22Rv1 (cell line): ENCODE results near the gene SF3B5.

Experiments
- H3K27ac ChIP-seq: fragments of 450-650 bp; 2 replicates; pipeline ENCODE4 v1.5.1; 2017
- CTCF ChIP-seq: fragments of 450-650 bp; IDR thresholded peaks from 2 replicates; pipeline ENCODE4 v1.5.1; 2017; ENCODE audit warnings: mild to moderate bottlenecking
- ZFX ChIP-seq: fragments of 450-650 bp; IDR thresholded peaks from 2 replicates; pipeline ENCODE4 v1.6.1; 2017; ENCODE audit warnings: antibody characterized with exemption, borderline replicate concordance

SF3B5 gene

GRCh38 chr6:144075187-144075586 is 20.2 kb downstream of the SF3B5 start:
- no peak overlapping the region for H3K27ac ChIP-seq
- TF ChIP-seq ZFX: no peak
- no peak for TF ChIP-seq CTCF

GRCh38 chr6:144073024-144073423 is 22.3 kb downstream of the SF3B5 start:
- no peak overlapping the region for H3K27ac ChIP-seq
- no peak for TF ChIP-seq CTCF
- TF ChIP-seq ZFX: no peak

DNA sequence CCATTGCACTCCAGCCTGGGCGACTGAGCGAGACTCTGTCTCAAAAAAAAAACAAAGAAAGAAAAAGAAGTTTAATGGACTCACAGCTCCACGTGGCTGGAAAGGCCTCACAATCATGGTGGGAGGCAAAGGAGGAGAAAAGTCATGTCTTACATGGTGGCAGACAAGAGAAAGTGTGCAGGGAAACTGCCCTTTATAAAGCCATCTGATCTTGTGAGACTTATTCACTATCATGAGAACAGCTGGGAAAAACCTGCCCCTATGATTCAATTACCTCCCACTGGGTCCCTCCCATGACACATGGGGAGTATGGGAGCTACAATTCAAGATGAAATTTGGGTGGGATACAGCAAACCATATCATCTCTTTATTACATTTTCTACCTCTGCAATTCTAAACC is 25.9 kb downstream of the SF3B5 start:
- H3K27ac ChIP-seq: no peak overlapping the region
- TF ChIP-seq CTCF (no peak), ZFX (no peak)

DNA sequence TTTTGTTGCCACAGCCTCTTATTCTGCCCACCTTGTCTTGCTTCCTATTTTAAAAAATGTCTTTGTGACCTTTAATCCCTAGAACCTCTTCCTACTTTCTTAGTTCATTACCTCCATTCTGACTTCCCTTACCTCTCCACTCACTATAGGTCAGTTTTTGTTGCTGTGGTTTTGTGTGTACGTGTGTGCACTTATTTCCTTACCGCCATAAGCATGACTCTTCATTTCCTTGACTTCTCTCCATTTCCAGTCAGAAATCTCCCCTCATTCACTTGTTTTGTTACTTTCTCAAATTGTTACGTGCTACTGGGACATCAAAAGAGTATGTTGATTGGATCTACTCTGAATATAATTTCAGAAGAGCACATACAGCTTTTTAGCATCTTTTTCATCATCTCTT is 26.6 kb downstream of the SF3B5 start:
- H3K27ac ChIP-seq: no peak overlapping the region
- TF ChIP-seq CTCF: no peak
- TF ChIP-seq ZFX: no peak

DNA sequence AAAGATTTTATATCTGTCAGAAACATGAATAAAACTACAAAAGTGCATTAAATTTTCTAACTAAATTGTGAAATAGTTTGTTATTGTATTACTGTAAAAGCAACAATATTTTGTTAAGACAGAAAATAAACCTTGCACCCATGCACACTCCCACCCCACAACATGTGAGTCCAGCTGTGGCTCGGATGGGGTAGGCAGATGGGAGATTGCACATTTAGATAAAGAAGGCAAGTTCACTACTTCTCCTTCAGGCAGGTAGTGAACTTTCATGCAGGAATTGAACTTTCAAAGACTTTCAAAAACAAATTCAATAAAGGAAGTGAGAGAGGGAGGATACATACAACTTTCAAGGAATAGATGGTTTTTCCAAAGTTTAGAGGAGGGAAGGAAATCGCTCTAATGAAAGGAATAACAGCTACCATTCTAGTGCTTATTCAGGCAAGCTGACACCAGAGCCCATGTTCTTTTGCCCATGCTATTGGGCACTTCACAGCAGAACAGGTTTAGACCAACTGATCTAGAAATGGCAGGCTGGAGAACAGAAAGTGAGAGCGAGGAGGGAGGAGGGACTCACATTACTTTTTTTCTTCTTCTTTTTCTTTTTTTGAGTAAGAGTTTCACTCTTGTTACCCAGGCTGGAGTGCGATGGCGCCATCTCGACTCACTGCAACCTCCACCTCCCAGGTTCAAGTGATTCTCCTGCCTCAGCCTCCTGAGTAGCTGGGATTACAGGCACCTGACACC is 28.5 kb downstream of the SF3B5 start:
- no peak for TF ChIP-seq ZFX
- TF ChIP-seq CTCF: no peak
- no peak overlapping the region for H3K27ac ChIP-seq

DNA sequence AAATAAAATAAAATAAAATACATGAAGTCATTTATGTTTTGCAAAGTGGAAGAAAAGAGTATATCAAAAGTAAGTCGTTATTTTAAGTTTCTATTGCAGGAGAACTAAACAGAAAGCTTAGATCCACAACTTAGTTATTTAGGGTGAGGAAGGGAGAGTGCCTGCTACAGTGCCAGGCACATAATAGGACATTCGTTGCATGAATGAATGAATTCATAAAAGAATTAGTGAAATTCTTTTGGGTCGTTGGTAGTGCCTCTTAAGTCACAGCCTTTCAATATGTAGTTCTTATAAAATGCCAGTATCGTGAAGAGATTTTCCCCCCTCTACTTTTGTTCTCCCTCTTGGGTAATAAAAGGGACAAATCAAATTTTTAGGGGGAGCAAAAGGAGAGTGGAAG is 29.1 kb downstream of the SF3B5 start:
- TF ChIP-seq ZFX (no peak), CTCF (no peak)
- H3K27ac ChIP-seq: no peak overlapping the region

GRCh38 chr6:144065213-144065660 is 30.1 kb downstream of the SF3B5 start:
- H3K27ac ChIP-seq: no peak overlapping the region
- TF ChIP-seq ZFX (no peak), CTCF (no peak)
